Subcutaneous adipose tissue (tissue), 4 donors: ENCODE data around the gene FZD7. TPM values are rescaled to one million over a fixed set of nuclear protein-coding genes. Genes with fewer than 3 reads are reported as not detected.

Experiments used
- total RNA-seq, 4 donors: library from RNA; depleted of rRNA; stranded (reverse); fragments of >200 nt; gene quantifications; one replicate each; pipeline ENCODE4 v1.1.0, GENCODE V29; 2016
- TF ChIP-seq, protein P1 (sequence below): fragments of 450-650 bp; IDR thresholded peaks from one replicate; pipeline ENCODE4 v1.5.1; 2016; ENCODE audit warnings: low read depth, mild to moderate bottlenecking, control low read depth, antibody characterized with exemption, moderate library complexity

The FZD7 gene
- total RNA-seq, 4 donors from 2014 or later = 3.8 to 8.6 (median 6.6) TPM

GRCh38 chr2:202056611-202057010 lies 23.0 kb downstream of the FZD7 start:
- TF ChIP-seq, protein P1, sequence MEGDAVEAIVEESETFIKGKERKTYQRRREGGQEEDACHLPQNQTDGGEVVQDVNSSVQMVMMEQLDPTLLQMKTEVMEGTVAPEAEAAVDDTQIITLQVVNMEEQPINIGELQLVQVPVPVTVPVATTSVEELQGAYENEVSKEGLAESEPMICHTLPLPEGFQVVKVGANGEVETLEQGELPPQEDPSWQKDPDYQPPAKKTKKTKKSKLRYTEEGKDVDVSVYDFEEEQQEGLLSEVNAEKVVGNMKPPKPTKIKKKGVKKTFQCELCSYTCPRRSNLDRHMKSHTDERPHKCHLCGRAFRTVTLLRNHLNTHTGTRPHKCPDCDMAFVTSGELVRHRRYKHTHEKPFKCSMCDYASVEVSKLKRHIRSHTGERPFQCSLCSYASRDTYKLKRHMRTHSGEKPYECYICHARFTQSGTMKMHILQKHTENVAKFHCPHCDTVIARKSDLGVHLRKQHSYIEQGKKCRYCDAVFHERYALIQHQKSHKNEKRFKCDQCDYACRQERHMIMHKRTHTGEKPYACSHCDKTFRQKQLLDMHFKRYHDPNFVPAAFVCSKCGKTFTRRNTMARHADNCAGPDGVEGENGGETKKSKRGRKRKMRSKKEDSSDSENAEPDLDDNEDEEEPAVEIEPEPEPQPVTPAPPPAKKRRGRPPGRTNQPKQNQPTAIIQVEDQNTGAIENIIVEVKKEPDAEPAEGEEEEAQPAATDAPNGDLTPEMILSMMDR = no peak

DNA sequence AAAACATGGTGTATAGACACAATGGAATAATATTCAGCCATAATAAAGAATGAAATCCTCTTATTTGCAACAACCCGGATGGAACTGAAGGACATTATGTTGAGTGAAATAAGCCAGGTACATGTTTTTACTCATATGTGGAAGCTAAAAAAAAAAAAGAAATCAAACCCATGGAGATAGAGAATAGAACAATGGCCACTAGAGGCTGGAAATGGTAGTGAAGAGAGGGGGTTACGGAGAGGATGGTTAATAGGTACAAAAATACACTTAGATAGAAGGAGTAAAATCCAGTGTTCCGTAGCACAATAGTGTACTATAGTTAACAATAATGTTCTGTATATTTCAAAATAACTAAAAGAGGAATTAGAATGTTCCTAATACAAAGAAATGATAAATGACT lies 26.6 kb downstream of the FZD7 start:
- TF ChIP-seq, protein P1 = no peak

DNA sequence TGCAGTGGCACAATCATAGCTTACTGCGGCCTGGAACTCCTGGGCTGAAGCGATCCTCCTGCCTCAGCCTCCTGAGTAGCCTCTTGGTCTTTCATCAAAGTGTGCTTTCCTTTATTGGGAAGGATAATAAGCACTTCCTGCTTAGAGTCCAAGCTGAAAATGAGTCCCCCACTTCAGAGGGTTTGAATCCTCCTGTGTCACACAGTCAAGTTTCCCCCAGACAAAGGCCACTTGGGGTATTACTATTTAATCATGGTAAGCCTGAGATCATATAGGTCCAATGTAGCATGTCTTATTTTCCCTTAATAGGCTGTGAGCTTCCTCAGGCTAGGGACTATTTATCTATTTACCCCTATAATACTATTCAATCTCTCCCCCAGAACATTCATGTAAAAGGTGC lies 28.0 kb downstream of the FZD7 start:
- TF ChIP-seq, protein P1 = no peak

GRCh38 chr2:202064171-202064880 lies 30.7 kb downstream of the FZD7 start:
- TF ChIP-seq, protein P1 = no peak

- TF ChIP-seq, protein P1 = no peak
Observed at GRCh38 chr2:202064881-202065230, 31.2 kb downstream of the FZD7 start.

DNA sequence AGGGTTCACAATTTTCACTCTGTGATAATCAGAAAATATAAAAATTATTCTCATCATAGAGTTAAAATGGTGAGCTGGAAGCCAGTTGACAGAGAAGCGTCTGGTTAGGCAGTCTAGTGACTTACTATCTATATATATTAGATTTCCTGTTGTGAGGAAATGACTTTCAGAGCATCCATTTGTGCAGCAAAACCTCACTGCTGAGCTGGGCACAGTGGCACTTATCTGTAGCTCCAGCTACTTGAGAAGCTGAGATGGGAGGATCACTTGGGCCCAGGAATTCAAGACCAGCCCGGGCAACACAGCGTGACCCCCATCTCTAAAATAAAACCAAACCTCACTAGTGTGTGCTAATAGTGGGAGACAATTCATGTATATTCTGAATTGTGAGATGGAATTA lies 32.2 kb downstream of the FZD7 start:
- TF ChIP-seq, protein P1 = no peak

DNA sequence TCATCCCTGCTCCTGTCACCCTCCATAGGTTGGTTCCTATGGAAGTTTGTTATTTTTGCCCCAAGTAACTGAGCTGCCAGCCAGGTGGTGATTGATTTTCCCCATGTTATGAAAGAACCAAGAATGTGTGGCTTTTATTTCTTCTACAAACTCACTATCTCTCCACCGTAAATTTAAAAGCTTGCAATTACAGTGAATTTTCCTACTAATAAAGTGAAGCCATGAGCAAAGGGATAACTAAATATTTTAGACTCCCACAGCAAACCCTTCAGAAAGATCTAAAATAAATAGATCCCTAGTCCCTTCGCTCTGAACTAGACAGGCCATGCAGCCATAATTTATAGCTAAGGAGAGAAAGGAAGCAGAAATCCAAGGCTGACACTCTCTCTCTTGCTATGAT lies 33.2 kb downstream of the FZD7 start:
- TF ChIP-seq, protein P1 = no peak
